Measurements from ENCODE around the gene KRTAP25-1.

The KRTAP25-1 gene

GRCh38 chr21:30289215-30289614, at the start of gene KRTAP25-1:
Gene KRTAP25-1 (minus strand): TSS chr21:30289514. CDS start chr21:30289490, 24 bp downstream.
- DNase-seq = no peak

- DNase-seq = no peak
Measured at GRCh38 chr21:30338717-30339116, 49.4 kb upstream of the KRTAP25-1 start.

- DNase-seq = no peak
Measured at GRCh38 chr21:30337772-30338171, 48.5 kb upstream of the KRTAP25-1 start.

GRCh38 chr21:30337276-30337744, 48.0 kb upstream of the KRTAP25-1 start, which contains the start of gene KRTAP27-1:
Gene KRTAP27-1 (minus strand): TSS chr21:30337694. CDS start chr21:30337668, 26 bp downstream.
- DNase-seq = no peak

GRCh38 chr21:30336596-30336995, 47.3 kb upstream of the KRTAP25-1 start:
- DNase-seq = no peak

- no peak for DNase-seq
Measured at GRCh38 chr21:30333736-30334135, 44.4 kb upstream of the KRTAP25-1 start.

GRCh38 chr21:30332681-30333080, 43.4 kb upstream of the KRTAP25-1 start:
- no peak for DNase-seq

GRCh38 chr21:30329203-30329875, 40.0 kb upstream of the KRTAP25-1 start:
- DNase-seq = no peak

GRCh38 chr21:30326390-30326789, 37.1 kb upstream of the KRTAP25-1 start:
- DNase-seq = no peak

- DNase-seq = no peak
Measured at GRCh38 chr21:30320215-30320614, 30.9 kb upstream of the KRTAP25-1 start, which contains the start of gene KRTAP26-1. Gene KRTAP26-1 (minus strand): TSS chr21:30320315. CDS start chr21:30320035, 280 bp downstream.

GRCh38 chr21:30315701-30316100, 26.4 kb upstream of the KRTAP25-1 start:
- no peak for DNase-seq

- no peak for DNase-seq
Measured at GRCh38 chr21:30306884-30307283, 17.6 kb upstream of the KRTAP25-1 start.

- DNase-seq = no peak
Measured at GRCh38 chr21:30305136-30305535, 15.8 kb upstream of the KRTAP25-1 start.

- no peak for DNase-seq
Measured at GRCh38 chr21:30282850-30283249, 6.5 kb downstream of the KRTAP25-1 start, which contains the start of gene KRTAP24-1. Gene KRTAP24-1 (minus strand): TSS chr21:30282950. CDS start chr21:30282932, 18 bp downstream.

GRCh38 chr21:30271611-30272010, 17.7 kb downstream of the KRTAP25-1 start:
- DNase-seq = no peak

- DNase-seq = no peak
Measured at GRCh38 chr21:30271156-30271555, 18.2 kb downstream of the KRTAP25-1 start.

GRCh38 chr21:30269803-30270530, 19.3 kb downstream of the KRTAP25-1 start:
- DNase-seq = no peak

- DNase-seq = no peak
Measured at GRCh38 chr21:30268608-30269197, 20.6 kb downstream of the KRTAP25-1 start.

- no peak for DNase-seq
Measured at GRCh38 chr21:30257773-30258172, 31.5 kb downstream of the KRTAP25-1 start.

- no peak for DNase-seq
Measured at GRCh38 chr21:30256100-30256499, 33.2 kb downstream of the KRTAP25-1 start.

GRCh38 chr21:30255679-30256078, 33.6 kb downstream of the KRTAP25-1 start:
- DNase-seq = no peak

- DNase-seq = no peak
Measured at GRCh38 chr21:30251781-30252180, 37.5 kb downstream of the KRTAP25-1 start.

GRCh38 chr21:30249936-30250335, 39.4 kb downstream of the KRTAP25-1 start:
- DNase-seq = no peak

- DNase-seq = no peak
Measured at GRCh38 chr21:30248844-30249243, 40.5 kb downstream of the KRTAP25-1 start.
